Endothelial cell of umbilical vein (primary cell): ENCODE data around the gene EIF2S3B.

Source experiments
- EZH2 ChIP-seq: IDR thresholded peaks from 2 replicates; pipeline ENCODE4 v1.6.1; 2012; ENCODE audit warnings: borderline replicate concordance, low read depth, mild to moderate bottlenecking, moderate library complexity, low read length, inconsistent platforms; ENCODE audit not compliant: severe bottlenecking
- POLR2A ChIP-seq: IDR thresholded peaks from 2 replicates; pipeline ENCODE4 v1.6.1; 2012; ENCODE audit warnings: low read depth, mild to moderate bottlenecking, control low read depth, low read length
- POLR2AphosphoS5 ChIP-seq: IDR thresholded peaks from 2 replicates; pipeline ENCODE4 v1.6.1; 2012; ENCODE audit warnings: low read depth, mild to moderate bottlenecking, control low read depth, low read length, moderate library complexity; ENCODE audit not compliant: insufficient read depth
- TF ChIP-seq, protein P1 (sequence below), 2 donors: IDR thresholded peaks; 1 replicate in 1 of 2; 2 replicates in 1 of 2; pipeline ENCODE4 v1.5.1; 2011; ENCODE audit warnings: low read length in 2 of 2, mild to moderate bottlenecking in 2 of 2, moderate library complexity in 2 of 2, control low read depth in 1 of 2, inconsistent platforms in 1 of 2, low read depth in 1 of 2; ENCODE audit not compliant: insufficient read depth in 1 of 2; ENCODE audit errors: extremely low read depth in 1 of 2
- TF ChIP-seq, protein P2 (sequence below): IDR thresholded peaks from 2 replicates; pipeline ENCODE4 v1.6.1; 2011; ENCODE audit not compliant: insufficient read depth, insufficient read length

GRCh38 chr12:10491766-10492165 lies 13.9 kb upstream of the EIF2S3B start:
- TF ChIP-seq EZH2: no peak
- TF ChIP-seq, protein P1, sequence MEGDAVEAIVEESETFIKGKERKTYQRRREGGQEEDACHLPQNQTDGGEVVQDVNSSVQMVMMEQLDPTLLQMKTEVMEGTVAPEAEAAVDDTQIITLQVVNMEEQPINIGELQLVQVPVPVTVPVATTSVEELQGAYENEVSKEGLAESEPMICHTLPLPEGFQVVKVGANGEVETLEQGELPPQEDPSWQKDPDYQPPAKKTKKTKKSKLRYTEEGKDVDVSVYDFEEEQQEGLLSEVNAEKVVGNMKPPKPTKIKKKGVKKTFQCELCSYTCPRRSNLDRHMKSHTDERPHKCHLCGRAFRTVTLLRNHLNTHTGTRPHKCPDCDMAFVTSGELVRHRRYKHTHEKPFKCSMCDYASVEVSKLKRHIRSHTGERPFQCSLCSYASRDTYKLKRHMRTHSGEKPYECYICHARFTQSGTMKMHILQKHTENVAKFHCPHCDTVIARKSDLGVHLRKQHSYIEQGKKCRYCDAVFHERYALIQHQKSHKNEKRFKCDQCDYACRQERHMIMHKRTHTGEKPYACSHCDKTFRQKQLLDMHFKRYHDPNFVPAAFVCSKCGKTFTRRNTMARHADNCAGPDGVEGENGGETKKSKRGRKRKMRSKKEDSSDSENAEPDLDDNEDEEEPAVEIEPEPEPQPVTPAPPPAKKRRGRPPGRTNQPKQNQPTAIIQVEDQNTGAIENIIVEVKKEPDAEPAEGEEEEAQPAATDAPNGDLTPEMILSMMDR (IDR thresholded peaks at IDR 0.05; ENCODE audit: extremely low read depth in 1 of 2, insufficient read depth in 1 of 2, low read depth in 1 of 2, low read length in 2 of 2): no peak
- TF ChIP-seq POLR2A: no peak
- no peak for TF ChIP-seq POLR2AphosphoS5
- TF ChIP-seq, protein P2, sequence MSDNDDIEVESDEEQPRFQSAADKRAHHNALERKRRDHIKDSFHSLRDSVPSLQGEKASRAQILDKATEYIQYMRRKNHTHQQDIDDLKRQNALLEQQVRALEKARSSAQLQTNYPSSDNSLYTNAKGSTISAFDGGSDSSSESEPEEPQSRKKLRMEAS: no peak
